A172 (cell line): ENCODE data around the gene INSL4. TPM values are rescaled to one million over a fixed set of nuclear protein-coding genes. Genes with fewer than 3 reads are reported as not detected.
A peak's percentile ranks its signal among the peaks of the same experiment; 100 is the strongest.

ENCODE experiments used
- DNase-seq: peaks from one replicate; pipeline ENCODE4 v3.0.0-alpha.2; 2015; ENCODE audit warnings: low spot score
- total RNA-seq: library from RNA; depleted of rRNA; stranded (reverse); fragments of >200 nt; shearing (Covaris generic); gene quantifications from 2 replicates; pipeline ENCODE4 v1.2.3, GENCODE V29; 2014; rRNA removed

Gene INSL4
- not detected in 2 replicates for total RNA-seq

GRCh38 chr9:5231212-5231611 lies at the start of gene INSL4:
Gene INSL4, plus strand, starts transcription at chr9:5231419. Its CDS starts 105 bp downstream, at chr9:5231524.
- no peak for DNase-seq

GRCh38 chr9:5184776-5185175 lies 46.4 kb upstream of the INSL4 start:
- DNase-seq = no peak

GRCh38 chr9:5185220-5185840 lies 45.9 kb upstream of the INSL4 start, which contains the start of gene INSL6:
Gene INSL6, minus strand, starts transcription at chr9:5185639. Its CDS starts 37 bp downstream, at chr9:5185602.
- DNase-seq = no peak

GRCh38 chr9:5186416-5187169 lies 44.6 kb upstream of the INSL4 start:
- peak; percentile 67 for DNase-seq

GRCh38 chr9:5188060-5188984 lies 42.9 kb upstream of the INSL4 start:
- no peak for DNase-seq

- no peak for DNase-seq
Observed at GRCh38 chr9:5191985-5192384, 39.2 kb upstream of the INSL4 start.

- no peak for DNase-seq
Observed at GRCh38 chr9:5193345-5193744, 37.9 kb upstream of the INSL4 start.

GRCh38 chr9:5195463-5195862 lies 35.8 kb upstream of the INSL4 start:
- DNase-seq = no peak

GRCh38 chr9:5205071-5205470 lies 26.1 kb upstream of the INSL4 start:
- no peak for DNase-seq

GRCh38 chr9:5230554-5230953 lies 665 bp upstream of the INSL4 start:
- no peak for DNase-seq

- peak; percentile 8 for DNase-seq
Observed at GRCh38 chr9:5263351-5264218, 32.4 kb downstream of the INSL4 start.

- DNase-seq = no peak
Observed at GRCh38 chr9:5264219-5264595, 33.0 kb downstream of the INSL4 start.

GRCh38 chr9:5265939-5266338 lies 34.7 kb downstream of the INSL4 start:
- no peak for DNase-seq

- DNase-seq = peak; percentile 91
Observed at GRCh38 chr9:5269249-5269715, 38.1 kb downstream of the INSL4 start.

- DNase-seq = no peak
Observed at GRCh38 chr9:5274770-5275169, 43.6 kb downstream of the INSL4 start.

GRCh38 chr9:5278486-5278885 lies 47.3 kb downstream of the INSL4 start:
- no peak for DNase-seq

Other genes starting within 250 kb of the INSL4 start
- gene JAK2, start 246.1 kb upstream of the INSL4 start, total RNA-seq = 5.0 and 10.8 TPM in 2 replicates
- not detected in 2 replicates for gene INSL6, start 45.8 kb upstream of the INSL4 start, total RNA-seq
- gene RLN2, start 73.3 kb downstream of the INSL4 start, total RNA-seq = not detected in 2 replicates
- gene RLN1, start 108.5 kb downstream of the INSL4 start, total RNA-seq = not detected in 2 replicates
- 11.5 and 25.2 TPM in 2 replicates for gene PLGRKT, start 206.5 kb downstream of the INSL4 start, total RNA-seq
- 1.4 and 2.2 TPM in 2 replicates for gene CD274, start 219.1 kb downstream of the INSL4 start, total RNA-seq